AG08396 (cell line): ENCODE results near the gene C6orf62.
A peak's percentile ranks its signal among the peaks of the same experiment; 100 is the strongest.
"Not testable (repeated sequence)": the region's sequence is repeated elsewhere in the genome, so short reads cannot be mapped to it uniquely, and the experiment has no call there.

Experiments used
- DNase-seq: peaks from one replicate; pipeline ENCODE4 v3.0.0; 2012; ENCODE audit warnings: low spot score, mixed read lengths

Gene C6orf62

GRCh38 chr6:24719125-24719971, at the start of gene C6orf62:
Gene C6orf62, minus strand, starts transcription at chr6:24719154. Its CDS starts 486 bp downstream, at chr6:24718668.
- DNase-seq = peak; percentile 29

- no peak for DNase-seq
Observed at GRCh38 chr6:24768361-24768760, 49.4 kb upstream of the C6orf62 start.

- peak; percentile 69 for DNase-seq
Observed at GRCh38 chr6:24766680-24767462, 47.9 kb upstream of the C6orf62 start.

- not testable (repeated sequence) for DNase-seq
Observed at GRCh38 chr6:24765968-24766367, 47.0 kb upstream of the C6orf62 start.

- not testable (repeated sequence) for DNase-seq
Observed at GRCh38 chr6:24764833-24765828, 46.2 kb upstream of the C6orf62 start.

- no peak for DNase-seq
Observed at GRCh38 chr6:24763578-24763977, 44.6 kb upstream of the C6orf62 start.

GRCh38 chr6:24761851-24762250, 42.9 kb upstream of the C6orf62 start:
- no peak for DNase-seq

- no peak for DNase-seq
Observed at GRCh38 chr6:24761193-24761835, 42.4 kb upstream of the C6orf62 start.

- no peak for DNase-seq
Observed at GRCh38 chr6:24760210-24760609, 41.3 kb upstream of the C6orf62 start.

- no peak for DNase-seq
Observed at GRCh38 chr6:24759718-24760117, 40.8 kb upstream of the C6orf62 start.

- DNase-seq = no peak
Observed at GRCh38 chr6:24757611-24758010, 38.7 kb upstream of the C6orf62 start.

- no peak for DNase-seq
Observed at GRCh38 chr6:24755279-24755678, 36.3 kb upstream of the C6orf62 start.

- DNase-seq = not testable (repeated sequence)
Observed at GRCh38 chr6:24754378-24754777, 35.4 kb upstream of the C6orf62 start.

- no peak for DNase-seq
Observed at GRCh38 chr6:24753545-24753944, 34.6 kb upstream of the C6orf62 start.

GRCh38 chr6:24752917-24753492, 34.1 kb upstream of the C6orf62 start:
- DNase-seq = no peak

- no peak for DNase-seq
Observed at GRCh38 chr6:24752503-24752902, 33.5 kb upstream of the C6orf62 start.

- not testable (repeated sequence) for DNase-seq
Observed at GRCh38 chr6:24750878-24751277, 31.9 kb upstream of the C6orf62 start.

GRCh38 chr6:24749297-24749696, 30.3 kb upstream of the C6orf62 start:
- no peak for DNase-seq

GRCh38 chr6:24744911-24745310, 26.0 kb upstream of the C6orf62 start:
- no peak for DNase-seq

GRCh38 chr6:24743944-24744335, 25.0 kb upstream of the C6orf62 start:
- DNase-seq = no peak
